PFSK-1 (cell line): ENCODE data around the gene MRPL20.

ENCODE experiments used
- FOXP2 ChIP-seq: optimal IDR thresholded peaks from 2 replicates; pipeline ENCODE3; 2011; ENCODE audit warnings: borderline replicate concordance, control low read depth, inconsistent platforms; ENCODE audit not compliant: insufficient read depth; ENCODE audit errors: extremely low read length, extremely low read depth
- POLR2AphosphoS5 ChIP-seq: IDR thresholded peaks from 2 replicates; pipeline ENCODE4 v1.6.1; 2012; ENCODE audit warnings: low read depth, mild to moderate bottlenecking, control low read depth, low read length, moderate library complexity
- TAF1 ChIP-seq: IDR thresholded peaks from 2 replicates; pipeline ENCODE4 v1.6.1; 2012; ENCODE audit warnings: low read length, control low read depth, borderline replicate concordance; ENCODE audit not compliant: insufficient read depth
- TF ChIP-seq, protein P1 (sequence below), 2 experiments: IDR thresholded peaks; 2 replicates each; pipeline versions ENCODE4 v1.6.1 to v1.8.0; 2011 to 2012; ENCODE audit warnings: low read depth in 2 of 2, low read length in 2 of 2, control low read depth in 1 of 2, inconsistent platforms in 1 of 2, mild to moderate bottlenecking in 1 of 2, moderate library complexity in 1 of 2; ENCODE audit not compliant: insufficient read depth in 1 of 2

DNA sequence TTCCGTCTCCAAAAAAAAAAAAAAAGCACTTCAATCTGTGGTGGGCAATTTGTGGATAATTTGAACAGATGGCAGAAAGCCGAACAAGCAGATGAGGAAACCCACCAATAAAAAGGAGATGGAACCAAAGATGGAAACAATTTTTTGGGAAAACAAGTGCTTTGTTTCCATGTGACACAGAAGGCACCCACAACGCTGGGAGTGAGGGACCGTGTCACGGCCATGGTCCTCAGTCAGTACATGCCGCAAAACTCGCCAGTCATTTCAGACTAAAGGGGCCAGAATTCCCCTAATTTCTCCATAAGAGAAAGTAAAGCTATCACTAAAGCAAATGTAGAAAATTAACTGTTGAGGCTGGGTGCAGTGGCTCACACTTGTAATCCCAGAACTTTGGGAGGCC, 13.0 kb downstream of the MRPL20 start:
- TF ChIP-seq FOXP2 = no peak
- TF ChIP-seq, protein P1, sequence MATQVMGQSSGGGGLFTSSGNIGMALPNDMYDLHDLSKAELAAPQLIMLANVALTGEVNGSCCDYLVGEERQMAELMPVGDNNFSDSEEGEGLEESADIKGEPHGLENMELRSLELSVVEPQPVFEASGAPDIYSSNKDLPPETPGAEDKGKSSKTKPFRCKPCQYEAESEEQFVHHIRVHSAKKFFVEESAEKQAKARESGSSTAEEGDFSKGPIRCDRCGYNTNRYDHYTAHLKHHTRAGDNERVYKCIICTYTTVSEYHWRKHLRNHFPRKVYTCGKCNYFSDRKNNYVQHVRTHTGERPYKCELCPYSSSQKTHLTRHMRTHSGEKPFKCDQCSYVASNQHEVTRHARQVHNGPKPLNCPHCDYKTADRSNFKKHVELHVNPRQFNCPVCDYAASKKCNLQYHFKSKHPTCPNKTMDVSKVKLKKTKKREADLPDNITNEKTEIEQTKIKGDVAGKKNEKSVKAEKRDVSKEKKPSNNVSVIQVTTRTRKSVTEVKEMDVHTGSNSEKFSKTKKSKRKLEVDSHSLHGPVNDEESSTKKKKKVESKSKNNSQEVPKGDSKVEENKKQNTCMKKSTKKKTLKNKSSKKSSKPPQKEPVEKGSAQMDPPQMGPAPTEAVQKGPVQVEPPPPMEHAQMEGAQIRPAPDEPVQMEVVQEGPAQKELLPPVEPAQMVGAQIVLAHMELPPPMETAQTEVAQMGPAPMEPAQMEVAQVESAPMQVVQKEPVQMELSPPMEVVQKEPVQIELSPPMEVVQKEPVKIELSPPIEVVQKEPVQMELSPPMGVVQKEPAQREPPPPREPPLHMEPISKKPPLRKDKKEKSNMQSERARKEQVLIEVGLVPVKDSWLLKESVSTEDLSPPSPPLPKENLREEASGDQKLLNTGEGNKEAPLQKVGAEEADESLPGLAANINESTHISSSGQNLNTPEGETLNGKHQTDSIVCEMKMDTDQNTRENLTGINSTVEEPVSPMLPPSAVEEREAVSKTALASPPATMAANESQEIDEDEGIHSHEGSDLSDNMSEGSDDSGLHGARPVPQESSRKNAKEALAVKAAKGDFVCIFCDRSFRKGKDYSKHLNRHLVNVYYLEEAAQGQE (IDR thresholded peaks at IDR 0.05; ENCODE audit: insufficient read depth in 1 of 2, low read depth in 2 of 2, low read length in 2 of 2) = no peak
- TF ChIP-seq POLR2AphosphoS5 = no peak
- no peak for TF ChIP-seq TAF1
